Mucosa of gallbladder (tissue), 1 donor: ENCODE results near the gene NECTIN2. TPM values are rescaled to one million over a fixed set of nuclear protein-coding genes. Genes with fewer than 3 reads are reported as not detected.
"Not testable (repeated sequence)": the region's sequence is repeated elsewhere in the genome, so short reads cannot be mapped to it uniquely, and the experiment has no call there.

Experiments
- DNase-seq: peaks from one replicate; pipeline ENCODE4 v3.0.0-alpha.2; 2020; ENCODE audit warnings: low spot score
- total RNA-seq: library from RNA; stranded (reverse); gene quantifications from one replicate; pipeline ENCODE4 v1.2.1, GENCODE V29; 2021
- donor health status: DM: no; HTN: no; CAD: no.

The NECTIN2 gene
- total RNA-seq, 1 donor from 2014 or later = 331 TPM

DNA sequence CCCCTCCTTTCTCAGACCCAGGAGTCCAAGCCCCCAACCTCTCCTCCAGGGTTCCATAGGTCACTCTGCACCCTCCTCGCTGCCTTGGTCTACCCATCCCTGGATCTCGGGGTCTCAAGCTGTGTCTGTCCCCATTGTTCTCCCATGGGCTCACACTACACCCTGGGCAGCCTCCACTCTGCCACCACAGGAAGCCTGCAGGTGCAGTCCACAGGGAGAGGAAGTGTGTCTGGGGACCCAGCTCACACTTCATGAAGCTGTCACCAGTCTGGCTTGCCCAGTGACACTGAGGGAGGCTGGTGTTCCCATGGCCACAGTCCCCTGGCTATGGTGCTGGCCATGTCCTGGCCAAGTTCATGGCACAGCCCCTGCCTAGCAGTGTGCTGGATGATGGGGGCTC lies 5.3 kb downstream of the NECTIN2 start:
- no peak for DNase-seq

DNA sequence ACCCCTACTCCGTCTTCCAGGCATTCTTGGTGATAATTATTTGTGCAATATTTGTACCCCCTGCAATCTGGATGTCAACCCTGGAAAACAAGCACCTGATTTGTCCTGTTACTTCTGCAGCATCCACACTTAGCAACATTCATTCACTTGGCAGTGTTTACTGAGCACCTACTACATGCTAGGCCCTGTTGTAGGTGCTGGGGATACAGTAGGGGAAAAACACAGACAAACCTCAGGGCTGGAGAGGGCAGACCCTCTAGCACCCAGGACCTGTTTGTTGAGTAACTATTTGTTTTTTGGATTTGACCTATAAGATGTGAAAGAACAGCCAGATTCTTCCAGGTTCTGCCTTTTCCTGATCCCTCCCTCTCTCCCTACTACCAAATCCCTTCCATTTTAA lies 9.5 kb downstream of the NECTIN2 start:
- DNase-seq = no peak

DNA sequence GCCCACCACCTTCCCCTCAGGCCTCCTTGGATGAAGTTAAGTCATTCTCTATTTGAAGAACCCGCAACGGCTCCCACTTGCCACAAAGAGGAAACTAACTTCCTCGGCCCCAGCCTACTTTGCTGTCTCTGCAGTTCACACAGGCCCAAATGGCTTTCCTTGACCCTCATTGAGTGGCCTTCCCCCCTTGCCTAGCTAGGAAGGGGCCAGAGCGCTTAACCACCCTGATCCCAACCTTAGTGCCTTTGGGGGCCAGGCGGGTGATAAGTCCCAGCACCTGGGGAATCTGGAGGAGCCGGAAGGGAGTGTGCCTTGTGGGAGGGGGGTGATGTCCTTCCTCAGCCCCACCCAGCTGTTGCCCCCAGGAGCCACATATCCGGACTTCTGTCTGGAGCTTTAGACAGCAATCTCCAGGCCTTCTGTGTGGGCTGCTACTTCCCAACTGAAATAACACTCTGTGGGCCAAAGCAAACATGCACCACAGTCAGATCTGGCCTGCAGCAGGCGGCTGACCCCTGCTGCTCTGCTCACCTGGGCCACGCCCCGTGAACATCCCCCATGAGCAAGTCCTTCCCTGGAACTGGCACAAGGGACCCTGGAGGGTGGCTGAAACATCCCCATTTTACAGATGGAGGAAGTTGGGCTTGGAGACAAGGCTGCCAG lies 10.5 kb downstream of the NECTIN2 start:
- DNase-seq = no peak

DNA sequence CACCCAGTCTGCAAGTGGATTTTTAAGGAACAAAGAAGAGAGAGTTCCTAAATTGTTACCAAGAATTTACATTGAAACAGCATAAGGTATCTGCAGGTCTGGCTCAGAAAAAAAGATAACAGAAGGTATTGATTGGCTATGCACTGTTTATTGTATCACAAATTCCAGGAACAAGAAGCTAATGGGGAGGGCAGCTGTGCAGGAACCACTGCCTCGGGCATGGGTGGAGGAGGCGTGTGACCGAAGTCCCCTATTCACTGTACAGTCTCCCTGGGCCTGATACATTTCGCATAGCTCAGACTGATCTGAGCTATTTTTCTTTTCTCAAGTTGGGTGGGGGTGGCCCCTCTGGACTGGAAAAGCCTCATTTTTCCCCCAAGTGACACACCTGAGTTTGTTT lies 11.7 kb downstream of the NECTIN2 start:
- DNase-seq = peak; percentile 74

DNA sequence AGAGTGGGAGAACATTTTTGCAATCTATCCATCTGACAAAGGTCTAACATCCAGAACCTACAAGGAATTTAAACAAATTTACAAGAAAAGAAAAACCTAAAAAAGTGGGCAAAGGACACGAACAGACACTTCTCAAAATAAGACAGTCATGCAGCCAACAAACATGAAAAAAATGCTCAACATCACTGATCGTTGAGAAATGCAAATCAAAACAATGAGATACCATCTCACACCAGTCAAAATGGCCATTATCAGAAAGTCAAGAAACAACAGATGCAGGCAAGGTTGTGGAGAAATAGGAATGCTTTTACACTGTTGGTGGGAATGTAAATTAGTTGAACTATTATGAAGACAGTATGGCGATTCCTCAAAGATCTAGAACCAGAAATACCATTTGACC lies 15.5 kb downstream of the NECTIN2 start:
- not testable (repeated sequence) for DNase-seq

DNA sequence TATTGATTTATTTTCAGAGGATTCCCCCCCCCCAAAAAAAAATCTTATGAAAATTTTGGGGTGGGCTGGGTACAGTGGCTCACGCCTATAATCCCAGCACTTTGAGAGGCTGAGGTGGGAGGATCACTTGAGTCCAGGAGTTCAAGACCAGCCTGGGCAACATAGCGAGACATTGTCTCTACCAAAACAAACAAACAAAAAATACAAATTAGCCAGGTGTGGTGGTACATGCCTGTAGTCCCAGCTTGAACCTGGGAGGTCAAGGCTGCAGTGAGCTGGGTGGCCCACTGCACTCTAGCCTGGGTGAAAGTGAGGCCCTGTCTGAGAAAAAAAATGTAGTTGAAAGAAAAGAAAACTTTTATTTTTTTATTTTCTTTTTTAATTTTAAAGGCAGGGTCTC lies 17.9 kb downstream of the NECTIN2 start:
- no peak for DNase-seq

DNA sequence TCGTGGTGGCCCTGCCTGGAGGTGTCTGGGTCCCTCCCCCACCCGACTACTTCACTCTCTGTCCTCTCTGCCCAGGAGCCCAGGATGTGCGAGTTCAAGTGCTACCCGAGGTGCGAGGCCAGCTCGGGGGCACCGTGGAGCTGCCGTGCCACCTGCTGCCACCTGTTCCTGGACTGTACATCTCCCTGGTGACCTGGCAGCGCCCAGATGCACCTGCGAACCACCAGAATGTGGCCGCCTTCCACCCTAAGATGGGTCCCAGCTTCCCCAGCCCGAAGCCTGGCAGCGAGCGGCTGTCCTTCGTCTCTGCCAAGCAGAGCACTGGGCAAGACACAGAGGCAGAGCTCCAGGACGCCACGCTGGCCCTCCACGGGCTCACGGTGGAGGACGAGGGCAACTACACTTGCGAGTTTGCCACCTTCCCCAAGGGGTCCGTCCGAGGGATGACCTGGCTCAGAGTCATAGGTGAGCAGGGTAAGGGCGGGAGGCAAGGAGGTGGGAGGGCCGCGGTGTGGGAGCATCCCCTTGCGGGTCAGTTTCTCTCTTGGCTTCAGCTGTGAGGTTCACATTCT lies 19.2 kb downstream of the NECTIN2 start:
- DNase-seq = no peak

DNA sequence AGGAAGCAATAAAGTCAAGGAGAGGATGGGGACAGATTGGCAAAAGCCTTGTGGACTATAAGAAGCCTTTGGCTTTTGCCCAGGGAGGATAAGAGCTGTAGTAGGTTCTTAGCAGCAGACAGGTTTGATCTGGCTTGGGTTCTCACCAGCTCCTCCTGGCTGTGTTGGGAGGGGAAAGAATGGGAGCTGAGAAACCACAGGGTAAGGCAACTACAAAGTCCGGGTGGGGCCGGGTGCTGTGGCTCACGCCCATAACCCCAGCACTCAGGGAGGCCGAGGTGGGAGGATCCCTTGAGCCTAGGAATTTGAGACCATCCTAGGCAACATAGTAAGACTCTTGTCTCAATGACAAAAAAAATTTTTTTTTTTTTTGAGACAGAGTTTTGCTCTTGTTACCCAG lies 20.6 kb downstream of the NECTIN2 start:
- DNase-seq = no peak

DNA sequence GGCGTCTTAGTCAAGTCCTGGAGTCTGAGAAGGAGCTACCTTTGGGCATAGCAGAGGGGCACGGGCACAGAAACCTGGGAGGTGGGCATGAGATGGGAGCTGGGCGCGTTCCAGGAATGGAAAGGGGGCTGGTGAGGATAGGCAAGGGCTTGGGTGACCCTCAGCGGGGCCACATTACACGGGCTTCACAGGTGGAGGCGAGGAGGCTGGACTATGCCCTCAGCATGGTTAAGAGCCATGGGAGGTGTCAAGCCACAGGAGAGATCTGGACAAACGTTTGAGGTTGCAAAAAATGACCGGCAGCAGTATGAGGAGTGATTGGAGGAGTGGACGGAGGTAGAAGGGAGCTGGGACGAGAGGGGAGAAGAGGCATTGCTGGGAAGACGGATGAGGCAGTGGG lies 21.5 kb downstream of the NECTIN2 start:
- no peak for DNase-seq

DNA sequence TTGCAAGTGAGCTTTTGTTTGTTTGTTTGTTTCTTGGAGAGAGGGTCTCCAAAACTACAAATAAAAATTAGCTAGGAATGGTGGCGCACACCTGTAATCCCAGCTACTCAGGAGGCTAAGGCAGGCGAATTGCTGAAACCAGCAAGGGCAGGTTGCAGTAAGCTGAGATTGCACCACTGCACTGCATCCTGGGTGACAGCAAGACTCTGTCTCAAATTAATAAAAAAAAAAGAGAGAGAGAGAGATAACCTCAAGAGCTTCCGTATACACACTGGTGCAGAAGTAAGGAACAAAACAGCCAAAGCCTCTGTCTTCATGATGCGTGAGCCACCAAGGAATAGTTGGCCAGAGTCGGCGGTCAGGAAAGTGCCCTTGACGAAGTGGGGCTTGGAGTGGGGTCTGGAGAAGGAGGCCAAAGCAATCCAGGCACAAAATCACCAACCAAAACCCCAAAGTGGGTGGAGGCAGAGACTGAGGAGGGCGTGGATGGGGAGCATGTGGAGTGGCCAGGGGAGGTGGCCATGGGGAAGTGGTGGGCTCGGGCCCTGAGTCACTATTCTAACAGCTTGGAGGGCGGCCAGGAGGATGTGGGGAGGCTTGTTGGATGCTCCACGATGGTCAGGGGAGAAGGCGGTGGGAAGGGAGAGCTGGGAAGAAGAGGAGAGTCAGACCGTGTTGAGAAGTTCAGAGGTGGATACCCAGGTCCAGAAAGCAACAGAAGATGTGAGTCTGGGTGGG lies 23.8 kb downstream of the NECTIN2 start:
- no peak for DNase-seq

DNA sequence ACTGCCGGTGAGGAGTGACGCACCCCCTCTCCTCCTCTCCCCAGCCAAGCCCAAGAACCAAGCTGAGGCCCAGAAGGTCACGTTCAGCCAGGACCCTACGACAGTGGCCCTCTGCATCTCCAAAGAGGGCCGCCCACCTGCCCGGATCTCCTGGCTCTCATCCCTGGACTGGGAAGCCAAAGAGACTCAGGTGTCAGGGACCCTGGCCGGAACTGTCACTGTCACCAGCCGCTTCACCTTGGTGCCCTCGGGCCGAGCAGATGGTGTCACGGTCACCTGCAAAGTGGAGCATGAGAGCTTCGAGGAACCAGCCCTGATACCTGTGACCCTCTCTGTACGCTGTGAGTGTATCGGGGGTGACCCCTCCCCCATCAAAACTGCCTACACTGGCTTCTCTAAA lies 25.7 kb downstream of the NECTIN2 start:
- DNase-seq = no peak

DNA sequence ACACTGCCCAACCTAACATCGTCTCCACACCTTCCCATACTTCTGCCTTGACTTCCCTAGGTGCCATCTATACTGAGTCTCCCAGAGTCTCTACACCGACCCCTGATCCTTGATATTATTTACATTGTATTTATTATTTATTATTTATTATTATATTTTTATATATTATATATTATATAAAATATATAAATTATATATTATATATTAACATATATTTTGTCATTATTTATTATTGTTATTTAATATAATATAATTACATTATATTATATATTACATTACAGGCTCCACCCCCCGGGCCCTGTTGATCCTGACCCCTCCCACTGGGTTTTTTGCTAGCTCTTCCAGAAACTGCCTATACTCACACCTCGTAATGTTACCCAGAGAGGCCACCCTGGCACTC lies 26.6 kb downstream of the NECTIN2 start:
- DNase-seq = no peak

DNA sequence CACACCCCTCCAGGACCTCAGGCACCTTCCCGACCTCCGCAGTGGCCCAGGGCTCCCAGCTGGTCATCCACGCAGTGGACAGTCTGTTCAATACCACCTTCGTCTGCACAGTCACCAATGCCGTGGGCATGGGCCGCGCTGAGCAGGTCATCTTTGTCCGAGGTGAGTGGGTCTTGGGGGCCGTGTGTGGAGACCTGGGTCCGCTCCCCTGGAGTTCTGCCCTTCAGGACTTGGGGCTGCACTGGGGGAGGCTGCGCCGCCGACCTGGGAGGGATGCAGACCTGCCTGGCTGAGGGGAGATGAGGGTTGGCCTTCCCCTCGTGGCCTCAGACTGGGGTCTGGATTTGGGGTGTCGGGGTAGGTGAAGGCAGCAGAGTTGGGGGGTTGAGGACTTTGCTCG lies 28.2 kb downstream of the NECTIN2 start:
- DNase-seq = no peak

DNA sequence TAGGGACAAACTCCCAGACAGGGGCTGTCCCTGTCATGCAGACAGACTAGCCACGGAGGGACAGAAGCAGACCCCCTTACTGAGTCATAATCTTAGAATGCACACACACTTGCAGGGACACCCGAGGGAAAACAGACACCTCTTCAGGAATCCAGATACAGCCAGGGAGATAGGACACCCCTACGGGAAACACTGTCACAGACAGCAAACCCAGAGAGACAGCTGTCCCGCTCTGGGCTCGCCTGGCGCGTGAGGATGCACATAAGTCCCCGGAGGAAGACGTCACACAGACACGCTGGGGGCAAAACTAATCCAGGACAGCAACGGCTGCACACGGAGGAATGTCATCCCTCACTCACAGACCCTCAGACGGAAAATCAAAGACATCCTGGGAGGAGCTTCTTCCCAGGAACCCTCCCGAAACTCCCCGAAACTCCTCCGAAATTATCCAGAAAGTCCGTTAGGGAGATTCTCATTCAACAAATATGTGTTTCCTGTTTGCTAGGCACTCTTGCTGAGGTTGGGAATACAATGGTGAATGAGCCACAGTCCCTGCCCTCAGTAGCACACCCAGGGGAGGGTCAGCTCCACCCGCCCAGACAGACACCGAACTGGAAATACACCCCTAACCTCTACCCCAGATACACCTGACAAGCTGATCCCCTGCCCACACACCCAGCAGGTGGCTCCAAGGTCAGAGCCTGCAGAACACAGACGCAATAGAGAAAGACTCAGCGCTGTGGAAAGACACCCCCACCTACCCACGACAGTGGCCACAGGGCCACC lies 29.8 kb downstream of the NECTIN2 start:
- no peak for DNase-seq

DNA sequence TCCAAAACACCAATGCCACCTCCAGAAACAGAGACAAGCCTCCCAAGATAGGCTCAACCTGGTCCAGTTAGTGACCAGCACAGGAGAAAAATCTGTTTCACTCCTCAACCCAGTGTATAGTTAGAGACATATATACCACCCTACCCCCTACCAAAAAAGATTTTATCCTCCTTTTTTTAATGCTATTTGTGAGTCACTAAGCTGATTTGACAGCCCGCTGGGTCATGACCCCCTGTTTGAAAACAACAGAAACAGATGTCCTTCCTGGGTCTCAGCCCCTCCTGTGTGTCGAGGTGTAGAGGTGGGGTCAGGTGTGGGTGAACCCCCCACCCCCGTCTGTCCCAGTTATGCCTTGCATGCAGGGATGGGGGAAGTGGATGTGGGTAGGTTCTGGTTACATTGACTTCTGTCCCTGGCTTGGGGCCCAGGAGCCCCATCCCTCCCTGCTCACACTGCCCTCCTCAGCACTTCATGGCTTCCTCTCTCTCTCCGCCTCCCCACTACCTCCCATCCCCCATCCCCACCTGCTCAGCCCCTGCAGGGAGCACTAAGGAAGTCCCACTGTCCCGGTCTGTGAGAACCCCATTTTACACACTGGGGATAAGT lies 30.9 kb downstream of the NECTIN2 start:
- no peak for DNase-seq

DNA sequence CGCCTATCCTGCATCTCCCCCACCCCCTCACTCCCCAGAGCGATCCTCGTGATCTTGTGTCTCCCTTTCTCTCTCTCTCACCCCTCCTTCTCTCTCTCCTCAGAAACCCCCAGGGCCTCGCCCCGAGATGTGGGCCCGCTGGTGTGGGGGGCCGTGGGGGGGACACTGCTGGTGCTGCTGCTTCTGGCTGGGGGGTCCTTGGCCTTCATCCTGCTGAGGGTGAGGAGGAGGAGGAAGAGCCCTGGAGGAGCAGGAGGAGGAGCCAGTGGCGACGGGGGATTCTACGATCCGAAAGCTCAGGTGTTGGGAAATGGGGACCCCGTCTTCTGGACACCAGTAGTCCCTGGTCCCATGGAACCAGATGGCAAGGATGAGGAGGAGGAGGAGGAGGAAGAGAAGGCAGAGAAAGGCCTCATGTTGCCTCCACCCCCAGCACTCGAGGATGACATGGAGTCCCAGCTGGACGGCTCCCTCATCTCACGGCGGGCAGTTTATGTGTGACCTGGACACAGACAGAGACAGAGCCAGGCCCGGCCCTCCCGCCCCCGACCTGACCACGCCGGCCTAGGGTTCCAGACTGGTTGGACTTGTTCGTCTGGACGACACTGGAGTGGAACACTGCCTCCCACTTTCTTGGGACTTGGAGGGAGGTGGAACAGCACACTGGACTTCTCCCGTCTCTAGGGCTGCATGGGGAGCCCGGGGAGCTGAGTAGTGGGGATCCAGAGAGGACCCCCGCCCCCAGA lies 32.2 kb downstream of the NECTIN2 start:
- no peak for DNase-seq

DNA sequence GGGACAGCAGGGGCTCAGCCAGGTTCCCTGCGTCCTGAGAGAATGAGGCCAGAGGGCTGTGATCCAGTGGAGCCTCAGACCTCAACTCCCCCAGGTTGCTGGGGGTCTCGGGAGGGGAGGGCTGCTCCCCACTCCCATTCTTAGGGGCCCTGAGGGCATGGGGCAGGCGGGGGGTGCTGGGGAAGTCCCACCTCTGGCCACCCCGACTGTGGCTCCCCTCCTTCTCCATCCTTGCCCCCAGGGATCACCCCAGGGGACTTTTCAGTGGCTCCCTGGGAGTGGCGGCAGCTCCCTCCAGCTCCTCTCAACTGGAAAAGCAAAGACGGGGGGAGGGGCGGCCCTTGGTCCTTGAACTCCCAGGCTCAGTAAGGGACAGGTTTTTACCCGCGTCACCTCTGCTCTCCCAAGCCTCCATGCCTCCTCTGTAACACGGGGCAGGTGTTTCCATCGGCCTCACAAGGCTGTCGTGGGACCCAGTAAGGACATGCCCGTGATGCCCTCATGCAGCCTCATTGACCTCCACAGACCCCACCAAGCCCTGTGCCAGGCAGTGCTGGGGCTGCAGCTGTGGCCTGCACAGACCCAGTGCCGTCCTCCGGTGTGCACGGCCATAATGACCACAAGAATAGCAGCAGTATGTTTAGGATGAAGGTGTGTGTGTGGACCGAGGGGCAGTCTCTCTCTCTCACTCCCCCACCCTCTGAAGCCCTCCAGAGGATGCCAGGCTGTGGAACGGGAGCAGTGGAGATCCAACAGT lies 33.4 kb downstream of the NECTIN2 start:
- no peak for DNase-seq

DNA sequence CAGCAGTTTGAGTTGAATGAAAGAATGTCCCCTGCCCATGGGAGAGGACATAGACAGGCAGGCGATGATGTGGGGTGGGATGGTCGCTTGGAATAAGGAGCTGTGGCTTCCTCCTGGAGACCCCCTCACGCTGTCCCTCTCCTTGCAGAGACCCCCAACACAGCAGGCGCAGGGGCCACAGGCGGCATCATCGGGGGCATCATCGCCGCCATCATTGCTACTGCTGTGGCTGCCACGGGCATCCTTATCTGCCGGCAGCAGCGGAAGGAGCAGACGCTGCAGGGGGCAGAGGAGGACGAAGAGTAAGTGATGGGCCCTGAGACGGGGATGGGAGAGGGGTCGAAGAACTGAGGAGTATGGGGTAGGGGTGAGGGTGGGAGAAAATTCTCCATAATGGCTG lies 36.0 kb downstream of the NECTIN2 start:
- no peak for DNase-seq

DNA sequence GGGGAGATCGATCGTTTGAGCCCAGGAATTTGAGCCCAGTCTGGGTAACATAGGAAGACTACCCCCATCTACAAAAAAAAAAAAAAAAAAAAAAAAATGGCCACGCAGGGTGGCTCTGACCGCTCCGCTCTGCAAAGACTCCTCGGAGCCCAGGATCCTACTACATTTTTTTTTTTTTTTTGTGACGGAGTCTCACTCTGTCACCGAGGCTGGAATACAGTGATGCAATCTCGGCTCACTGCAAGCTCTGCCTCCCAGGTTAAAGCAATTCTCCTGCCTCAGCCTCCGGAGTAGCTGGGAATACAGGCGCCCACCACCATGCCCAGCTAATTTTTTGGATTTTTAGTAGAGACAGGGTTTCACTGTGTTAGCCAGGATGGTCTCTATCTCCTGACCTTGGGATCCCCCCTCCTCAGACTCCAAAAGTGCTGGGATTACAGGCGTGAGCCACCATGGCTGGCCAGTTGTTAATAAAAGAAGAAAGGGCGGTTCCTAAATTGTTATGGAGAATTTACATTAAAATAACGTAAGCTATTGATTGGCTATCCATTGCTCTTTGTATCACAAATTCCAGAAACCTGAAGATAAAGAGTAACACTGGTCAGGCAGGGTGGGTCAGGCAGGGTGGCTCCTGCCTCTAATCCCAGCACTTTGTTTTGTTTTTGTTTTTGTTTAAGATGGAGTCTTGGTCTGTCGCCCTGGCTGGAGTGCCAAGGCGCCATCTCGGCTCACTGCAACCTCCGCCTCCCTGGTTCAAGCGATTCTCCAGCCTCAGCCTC lies 36.7 kb downstream of the NECTIN2 start:
- not testable (repeated sequence) for DNase-seq

DNA sequence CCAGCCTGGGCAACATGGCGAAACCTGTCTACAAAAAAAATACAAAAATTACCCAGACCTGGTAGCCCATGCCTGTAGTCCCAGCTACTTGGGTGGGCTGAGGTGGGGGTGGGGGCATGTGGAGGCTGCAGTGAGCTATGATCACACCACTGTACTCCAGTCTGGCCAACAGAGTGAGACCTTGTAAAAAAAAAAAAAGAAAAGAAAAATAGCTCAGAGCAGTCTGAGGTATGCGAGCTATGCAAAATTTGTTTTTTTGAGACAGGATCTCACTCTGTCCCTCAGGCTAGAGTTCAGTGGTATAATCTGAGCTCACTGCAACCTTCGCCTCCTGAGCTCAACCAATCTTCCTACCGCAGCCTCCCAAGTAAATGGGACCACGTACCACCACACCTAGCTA lies 37.8 kb downstream of the NECTIN2 start:
- DNase-seq = no peak
